ENCODE data around the gene NBL1. TPM values are rescaled to one million over a fixed set of nuclear protein-coding genes. Genes with fewer than 3 reads are reported as not detected.

NBL1 gene
- total RNA-seq, 1 experiment from 2014 or later, result 100 TPM

- no TSS peak for BruUV-seq (replicated peaks)
- Mint-ChIP-seq H3K4me3 (ENCODE audit: low read depth, unreplicated experiment) (no peak overlapping the region), H3K27ac (ENCODE audit: unreplicated experiment) (no peak overlapping the region), H3K27me3 (ENCODE audit: unreplicated experiment) (no peaks in the 10 kb centered on the region), H3K9me3 (ENCODE audit: low read depth, unreplicated experiment) (no peaks in the 10 kb centered on the region), H3K4me1 (ENCODE audit: low read depth, unreplicated experiment) (peaks cover 35% of the 10 kb centered on the region), H3K36me3 (ENCODE audit: insufficient read depth, unreplicated experiment) (peaks cover 26% of the 10 kb centered on the region)
- intact Hi-C loops (cut with micrococcal nuclease; ENCODE audit: unreplicated experiment), result loop anchor here (5.0 kb wide), 1 partner anchor 160 kb away; the partner anchor contains the start of gene CAPZB
- no peak for TF ChIP-seq CTCF (IDR thresholded peaks at IDR 0.05; ENCODE audit: unreplicated experiment)
- CTCF ChIA-PET, result no interaction called here
- no peak for DNase-seq
Observed at GRCh38 chr1:19647643-19648042, 3.5 kb downstream of the NBL1 start.

GRCh38 chr1:19648239-19648638 is 4.1 kb downstream of the NBL1 start:
- Mint-ChIP-seq H3K27ac (ENCODE audit: unreplicated experiment) (no peak overlapping the region), H3K27me3 (ENCODE audit: unreplicated experiment) (no peaks in the 10 kb centered on the region), H3K4me1 (ENCODE audit: low read depth, unreplicated experiment) (peaks cover 29% of the 10 kb centered on the region), H3K36me3 (ENCODE audit: insufficient read depth, unreplicated experiment) (peaks cover 24% of the 10 kb centered on the region), H3K4me3 (ENCODE audit: low read depth, unreplicated experiment) (no peak overlapping the region), H3K9me3 (ENCODE audit: low read depth, unreplicated experiment) (no peaks in the 10 kb centered on the region)
- intact Hi-C loops (cut with micrococcal nuclease; ENCODE audit: unreplicated experiment), result loop anchor here (5.0 kb wide), 1 partner anchor 161 kb away; the partner anchor contains the start of gene CAPZB
- TF ChIP-seq CTCF (IDR thresholded peaks at IDR 0.05; ENCODE audit: unreplicated experiment), result no peak
- no TSS peak for BruUV-seq (replicated peaks)
- DNase-seq, result no peak
- CTCF ChIA-PET, result interaction anchor here (0.5 kb wide), 1 partner anchor 978 kb away, joined by 5 read pairs; no protein-coding TSS in a partner anchor

- Mint-ChIP-seq H3K4me1 (ENCODE audit: low read depth, unreplicated experiment) (peaks cover 27% of the 10 kb centered on the region), H3K4me3 (ENCODE audit: low read depth, unreplicated experiment) (no peak overlapping the region), H3K36me3 (ENCODE audit: insufficient read depth, unreplicated experiment) (peaks cover 19% of the 10 kb centered on the region), H3K9me3 (ENCODE audit: low read depth, unreplicated experiment) (no peaks in the 10 kb centered on the region), H3K27me3 (ENCODE audit: unreplicated experiment) (no peaks in the 10 kb centered on the region), H3K27ac (ENCODE audit: unreplicated experiment) (no peak overlapping the region)
- no peak for TF ChIP-seq CTCF (IDR thresholded peaks at IDR 0.05; ENCODE audit: unreplicated experiment)
- no peak for DNase-seq
- CTCF ChIA-PET, result interaction anchor here (0.5 kb wide), 1 partner anchor 979 kb away, joined by 5 read pairs; no protein-coding TSS in a partner anchor
- BruUV-seq (replicated peaks), result no TSS peak
- intact Hi-C loops (cut with micrococcal nuclease; ENCODE audit: unreplicated experiment), result loop anchor here (5.0 kb wide), 1 partner anchor 161 kb away; the partner anchor contains the start of gene CAPZB
Observed at GRCh38 chr1:19648689-19649088, 4.6 kb downstream of the NBL1 start.

GRCh38 chr1:19650416-19651140 is 6.5 kb downstream of the NBL1 start:
- CTCF ChIA-PET, result no interaction called here
- intact Hi-C loops (cut with micrococcal nuclease; ENCODE audit: unreplicated experiment), result no loop called here
- Mint-ChIP-seq H3K27me3 (ENCODE audit: unreplicated experiment) (no peaks in the 10 kb centered on the region), H3K9me3 (ENCODE audit: low read depth, unreplicated experiment) (no peaks in the 10 kb centered on the region), H3K27ac (ENCODE audit: unreplicated experiment) (no peak overlapping the region), H3K36me3 (ENCODE audit: insufficient read depth, unreplicated experiment) (peaks cover 5% of the 10 kb centered on the region), H3K4me3 (ENCODE audit: low read depth, unreplicated experiment) (no peak overlapping the region), H3K4me1 (ENCODE audit: low read depth, unreplicated experiment) (peaks cover 27% of the 10 kb centered on the region)
- no peak for TF ChIP-seq CTCF (IDR thresholded peaks at IDR 0.05; ENCODE audit: unreplicated experiment)
- no TSS peak for BruUV-seq (replicated peaks)
- DNase-seq, result no peak
